Right atrium auricular region (tissue), 2 donors: ENCODE results near the gene RNF220. TPM values are rescaled to one million over a fixed set of nuclear protein-coding genes. Genes with fewer than 3 reads are reported as not detected.

ENCODE experiments used
- DNase-seq: peaks from one replicate; pipeline ENCODE4 v3.0.0-alpha.2; 2019; ENCODE audit warnings: low spot score
- H3K27ac ChIP-seq, 2 donors: fragments of 200-600 bp; sonication (generic); 1 replicate in 1 of 2; 2 replicates in 1 of 2; pipeline ENCODE4 v1.5.1; 2016 to 2019
- H3K27me3 ChIP-seq, 2 donors: fragments of 200-600 bp; sonication (generic); one replicate each; pipeline versions ENCODE4 v1.5.1 to v1.6.0; 2017 to 2019
- H3K36me3 ChIP-seq: fragments of 200-600 bp; sonication (generic); one replicate; pipeline ENCODE4 v1.5.1; 2016
- H3K4me1 ChIP-seq, 2 donors: fragments of 200-600 bp; sonication (generic); one replicate each; pipeline versions ENCODE4 v1.5.1 to v1.6.0; 2017 to 2019
- H3K4me3 ChIP-seq, 2 donors: fragments of 200-600 bp; sonication (generic); 1 replicate in 1 of 2; 2 replicates in 1 of 2; pipeline ENCODE4 v1.5.1; 2017 to 2019; ENCODE audit warnings: mild to moderate bottlenecking in 1 of 2, moderate library complexity in 1 of 2
- H3K9me3 ChIP-seq, 2 donors: fragments of 200-600 bp; sonication (generic); one replicate each; pipeline ENCODE4 v1.5.1; 2019
- total RNA-seq, 2 donors: library from RNA; depleted of rRNA; stranded (reverse); fragments of >200 nt; gene quantifications; one replicate each; pipeline ENCODE4 v1.1.0, GENCODE V29; 2016
- TF ChIP-seq, protein P1 (sequence below), 2 donors: fragments of 200-600 bp; sonication (generic); IDR thresholded peaks; one replicate each; pipeline ENCODE4 v1.5.1; 2019; ENCODE audit warnings: antibody characterized with exemption in 2 of 2

Gene RNF220
- total RNA-seq, 2 donors from 2014 or later, result 76.1 to 91.6 TPM

GRCh38 chr1:44584167-44584566 lies 179.1 kb downstream of the RNF220 start:
- no peak for DNase-seq
- H3K9me3 ChIP-seq, result no peaks in the 10 kb centered on the region
- no peak overlapping the region for H3K27ac ChIP-seq
- no peaks in the 10 kb centered on the region for H3K36me3 ChIP-seq
- H3K4me3 ChIP-seq, result no peak overlapping the region
- H3K27me3 ChIP-seq, result no peaks in the 10 kb centered on the region
- TF ChIP-seq, protein P1, sequence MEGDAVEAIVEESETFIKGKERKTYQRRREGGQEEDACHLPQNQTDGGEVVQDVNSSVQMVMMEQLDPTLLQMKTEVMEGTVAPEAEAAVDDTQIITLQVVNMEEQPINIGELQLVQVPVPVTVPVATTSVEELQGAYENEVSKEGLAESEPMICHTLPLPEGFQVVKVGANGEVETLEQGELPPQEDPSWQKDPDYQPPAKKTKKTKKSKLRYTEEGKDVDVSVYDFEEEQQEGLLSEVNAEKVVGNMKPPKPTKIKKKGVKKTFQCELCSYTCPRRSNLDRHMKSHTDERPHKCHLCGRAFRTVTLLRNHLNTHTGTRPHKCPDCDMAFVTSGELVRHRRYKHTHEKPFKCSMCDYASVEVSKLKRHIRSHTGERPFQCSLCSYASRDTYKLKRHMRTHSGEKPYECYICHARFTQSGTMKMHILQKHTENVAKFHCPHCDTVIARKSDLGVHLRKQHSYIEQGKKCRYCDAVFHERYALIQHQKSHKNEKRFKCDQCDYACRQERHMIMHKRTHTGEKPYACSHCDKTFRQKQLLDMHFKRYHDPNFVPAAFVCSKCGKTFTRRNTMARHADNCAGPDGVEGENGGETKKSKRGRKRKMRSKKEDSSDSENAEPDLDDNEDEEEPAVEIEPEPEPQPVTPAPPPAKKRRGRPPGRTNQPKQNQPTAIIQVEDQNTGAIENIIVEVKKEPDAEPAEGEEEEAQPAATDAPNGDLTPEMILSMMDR (IDR thresholded peaks at IDR 0.05), result no peak
- no peaks in the 10 kb centered on the region for H3K4me1 ChIP-seq

DNA sequence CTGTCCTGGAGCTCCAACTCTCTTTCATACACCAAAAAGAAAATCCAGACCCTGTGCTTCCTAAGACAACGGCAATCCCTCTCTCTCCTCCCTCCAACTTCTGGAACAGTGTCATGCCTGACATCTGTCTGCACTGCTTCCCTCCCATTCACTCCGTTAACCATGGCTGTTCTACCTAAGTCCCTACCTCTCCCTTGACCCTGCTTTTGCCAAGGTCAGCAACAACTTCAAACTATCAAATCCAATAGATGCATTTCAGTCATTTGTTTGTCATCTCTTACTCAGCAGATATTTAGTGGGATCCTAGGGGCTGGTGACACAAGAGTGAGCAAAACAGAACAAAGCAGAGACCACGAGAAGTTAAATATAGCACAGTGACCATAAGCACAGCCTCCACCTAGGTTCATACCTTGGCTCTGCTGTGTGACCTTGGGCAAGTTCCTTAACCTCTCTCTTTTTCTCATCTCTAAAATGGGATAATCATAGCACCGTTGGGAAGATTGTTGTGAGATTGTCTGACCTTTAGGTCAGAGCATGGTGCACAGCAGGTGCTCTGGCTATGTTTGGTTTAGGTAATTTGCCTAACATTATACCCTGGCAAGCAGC lies 180.4 kb downstream of the RNF220 start:
- Histone ChIP-seq H3K4me1 (no peaks in the 10 kb centered on the region), H3K27ac (no peak overlapping the region), H3K9me3 (no peaks in the 10 kb centered on the region), H3K36me3 (no peaks in the 10 kb centered on the region), H3K27me3 (no peaks in the 10 kb centered on the region), H3K4me3 (no peak overlapping the region)
- no peak for DNase-seq
- TF ChIP-seq, protein P1 (IDR thresholded peaks at IDR 0.05), result no peak

GRCh38 chr1:44587796-44588460 lies 182.9 kb downstream of the RNF220 start:
- Histone ChIP-seq H3K4me1 (no peaks in the 10 kb centered on the region), H3K9me3 (no peaks in the 10 kb centered on the region), H3K4me3 (no peak overlapping the region), H3K27me3 (no peaks in the 10 kb centered on the region), H3K36me3 (no peaks in the 10 kb centered on the region), H3K27ac (no peak overlapping the region)
- TF ChIP-seq, protein P1 (IDR thresholded peaks at IDR 0.05), result no peak
- no peak for DNase-seq

DNA sequence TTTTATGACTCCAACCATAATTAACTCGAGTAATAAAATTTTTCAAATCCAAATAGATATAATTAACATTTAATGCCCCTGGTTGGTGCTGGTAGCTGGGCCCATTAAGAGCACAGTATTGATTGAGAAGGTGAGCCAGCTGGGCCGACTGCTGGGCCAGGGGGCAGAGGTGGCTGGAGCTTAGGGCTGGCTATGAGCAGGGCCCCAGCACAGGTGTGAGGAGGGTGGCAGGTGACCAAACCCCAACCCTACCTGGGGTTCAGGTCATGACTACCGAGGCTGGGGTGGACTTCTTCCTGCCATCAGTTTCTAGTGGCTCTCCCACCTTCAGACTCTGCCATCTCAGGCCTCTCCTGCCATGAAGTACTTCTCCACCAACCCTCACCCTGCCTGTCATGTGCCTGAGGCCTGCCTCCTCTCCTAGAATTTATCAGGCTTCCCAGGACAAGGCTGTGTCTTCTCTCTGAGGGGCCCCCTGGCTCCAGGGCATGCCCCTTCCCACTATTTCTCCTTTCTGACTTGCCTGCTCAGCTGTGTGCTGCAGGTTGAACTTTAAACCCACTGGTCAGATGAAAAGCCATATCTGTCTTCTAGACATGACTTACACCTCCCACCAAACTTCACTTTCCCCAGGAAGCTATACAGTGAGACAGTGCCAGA lies 183.6 kb downstream of the RNF220 start:
- Histone ChIP-seq H3K4me1 (no peaks in the 10 kb centered on the region), H3K27ac (no peak overlapping the region), H3K9me3 (no peaks in the 10 kb centered on the region), H3K27me3 (no peaks in the 10 kb centered on the region), H3K4me3 (no peak overlapping the region), H3K36me3 (no peaks in the 10 kb centered on the region)
- TF ChIP-seq, protein P1 (IDR thresholded peaks at IDR 0.05), result no peak
- no peak for DNase-seq

- Histone ChIP-seq H3K9me3 (no peaks in the 10 kb centered on the region), H3K27me3 (no peaks in the 10 kb centered on the region), H3K36me3 (no peaks in the 10 kb centered on the region), H3K4me1 (no peaks in the 10 kb centered on the region), H3K4me3 (no peak overlapping the region), H3K27ac (no peak overlapping the region)
- TF ChIP-seq, protein P1 (IDR thresholded peaks at IDR 0.05), result no peak
- no peak for DNase-seq
Observed at GRCh38 chr1:44590475-44590874, 185.4 kb downstream of the RNF220 start.
